ENCODE results near the gene GBP6.

DNA sequence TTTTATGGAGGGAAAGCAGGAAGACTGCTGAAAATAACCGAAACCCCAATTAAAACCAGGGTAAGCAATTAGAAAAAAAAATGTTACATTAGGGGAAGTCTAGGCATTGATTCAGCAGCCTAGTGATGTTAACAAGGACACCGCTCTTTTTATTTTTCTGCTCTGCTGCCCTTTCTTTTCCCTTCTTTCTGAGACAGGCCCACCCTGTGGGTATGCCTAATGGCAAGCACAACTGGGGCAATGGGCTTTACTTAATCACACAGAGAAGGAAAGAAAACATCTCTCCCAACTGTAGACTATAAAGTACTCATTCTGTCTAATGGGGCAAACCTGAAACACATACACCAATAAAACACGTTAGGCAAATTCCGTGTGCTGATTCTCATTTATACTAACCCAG is 69.6 kb downstream of the GBP6 start:
- TF ChIP-seq TAF1 (IDR thresholded peaks at IDR 0.05; ENCODE audit: low read depth, low read length) (no peak), POLR2A (IDR thresholded peaks at IDR 0.05; ENCODE audit: low read depth, low read length) (no peak), POLR2AphosphoS5 (IDR thresholded peaks at IDR 0.05; ENCODE audit: low read depth, low read length) (no peak), POU2F2 (IDR thresholded peaks at IDR 0.05; ENCODE audit: low read depth, low read length) (no peak), PAX5 (IDR thresholded peaks at IDR 0.05; ENCODE audit: insufficient read depth, low read length, severe bottlenecking) (no peak)
